ENCODE measurements around the gene CCDC178.
"Not testable (repeated sequence)": the region's sequence is repeated elsewhere in the genome, so short reads cannot be mapped to it uniquely, and the experiment has no call there.

- not testable (repeated sequence) for TF ChIP-seq CTCF (IDR thresholded peaks at IDR 0.05); POLR2AphosphoS5 (IDR thresholded peaks at IDR 0.05); EP300 (IDR thresholded peaks at IDR 0.05); POLR2A (IDR thresholded peaks at IDR 0.05; ENCODE audit: low read depth)
These were observed 100.8 kb downstream of the CCDC178 start for GRCh38 chr18:33339733-33340132.

All from esophagus muscularis mucosa (tissue), 4 donors.